ENCODE data around the gene ELMO2. TPM values are rescaled to one million over a fixed set of nuclear protein-coding genes. Genes with fewer than 3 reads are reported as not detected.

Gene ELMO2
- total RNA-seq, 2 donors from 2014 or later = 20.0 to 24.7 TPM

DNA sequence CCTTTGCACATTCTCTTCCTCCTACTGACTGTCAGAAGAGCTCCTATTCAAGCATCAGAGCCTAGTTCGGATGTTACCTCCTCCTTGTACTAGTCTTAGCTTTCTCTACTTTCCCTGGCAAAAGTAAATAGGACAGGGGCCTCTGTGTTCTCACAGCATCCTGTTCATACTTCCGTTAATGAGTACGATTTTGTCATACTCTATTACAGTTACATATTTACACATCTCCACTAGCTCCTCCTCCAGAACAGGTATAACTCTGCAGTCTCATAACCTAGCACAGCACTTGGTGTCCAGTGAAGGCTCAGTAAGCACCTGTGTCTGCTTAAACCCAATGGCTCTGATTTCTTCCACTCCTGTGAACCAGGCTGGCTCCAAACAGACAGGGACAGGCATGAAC is 7.0 kb downstream of the ELMO2 start:
- H3K4me3 ChIP-seq = no peak overlapping the region
- no peak for DNase-seq
- H3K4me1 ChIP-seq = peaks cover 25% of the 10 kb centered on the region

GRCh38 chr20:46398963-46399362 is 7.5 kb downstream of the ELMO2 start:
- H3K9me3 ChIP-seq = no peaks in the 10 kb centered on the region
- TF ChIP-seq, protein P1, sequence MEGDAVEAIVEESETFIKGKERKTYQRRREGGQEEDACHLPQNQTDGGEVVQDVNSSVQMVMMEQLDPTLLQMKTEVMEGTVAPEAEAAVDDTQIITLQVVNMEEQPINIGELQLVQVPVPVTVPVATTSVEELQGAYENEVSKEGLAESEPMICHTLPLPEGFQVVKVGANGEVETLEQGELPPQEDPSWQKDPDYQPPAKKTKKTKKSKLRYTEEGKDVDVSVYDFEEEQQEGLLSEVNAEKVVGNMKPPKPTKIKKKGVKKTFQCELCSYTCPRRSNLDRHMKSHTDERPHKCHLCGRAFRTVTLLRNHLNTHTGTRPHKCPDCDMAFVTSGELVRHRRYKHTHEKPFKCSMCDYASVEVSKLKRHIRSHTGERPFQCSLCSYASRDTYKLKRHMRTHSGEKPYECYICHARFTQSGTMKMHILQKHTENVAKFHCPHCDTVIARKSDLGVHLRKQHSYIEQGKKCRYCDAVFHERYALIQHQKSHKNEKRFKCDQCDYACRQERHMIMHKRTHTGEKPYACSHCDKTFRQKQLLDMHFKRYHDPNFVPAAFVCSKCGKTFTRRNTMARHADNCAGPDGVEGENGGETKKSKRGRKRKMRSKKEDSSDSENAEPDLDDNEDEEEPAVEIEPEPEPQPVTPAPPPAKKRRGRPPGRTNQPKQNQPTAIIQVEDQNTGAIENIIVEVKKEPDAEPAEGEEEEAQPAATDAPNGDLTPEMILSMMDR (IDR thresholded peaks at IDR 0.05) = no peak
- no peaks in the 10 kb centered on the region for H3K36me3 ChIP-seq
- no peak overlapping the region for H3K9ac ChIP-seq (ENCODE audit: low read depth in 2 of 2, low read length in 2 of 2)
- intact Hi-C loops (cut with DNase I) = no loop called here
- no peaks in the 10 kb centered on the region for H3K27me3 ChIP-seq
- peaks cover 25% of the 10 kb centered on the region for H3K4me1 ChIP-seq
- no peak overlapping the region for H3K4me3 ChIP-seq
- H3K27ac ChIP-seq = peak overlapping the region; percentile 61
- no peak for DNase-seq

More for the DNA sequence above, 7.0 kb downstream of the ELMO2 start:
- no peaks in the 10 kb centered on the region for H3K9me3 ChIP-seq
- no peaks in the 10 kb centered on the region for H3K27me3 ChIP-seq
- H3K27ac ChIP-seq = peak overlapping the region; percentile 61
- intact Hi-C loops (cut with DNase I) = no loop called here
- H3K9ac ChIP-seq (ENCODE audit: low read depth in 2 of 2, low read length in 2 of 2) = no peak overlapping the region
- TF ChIP-seq, protein P1 (IDR thresholded peaks at IDR 0.05) = no peak
- H3K36me3 ChIP-seq = no peaks in the 10 kb centered on the region

DNA sequence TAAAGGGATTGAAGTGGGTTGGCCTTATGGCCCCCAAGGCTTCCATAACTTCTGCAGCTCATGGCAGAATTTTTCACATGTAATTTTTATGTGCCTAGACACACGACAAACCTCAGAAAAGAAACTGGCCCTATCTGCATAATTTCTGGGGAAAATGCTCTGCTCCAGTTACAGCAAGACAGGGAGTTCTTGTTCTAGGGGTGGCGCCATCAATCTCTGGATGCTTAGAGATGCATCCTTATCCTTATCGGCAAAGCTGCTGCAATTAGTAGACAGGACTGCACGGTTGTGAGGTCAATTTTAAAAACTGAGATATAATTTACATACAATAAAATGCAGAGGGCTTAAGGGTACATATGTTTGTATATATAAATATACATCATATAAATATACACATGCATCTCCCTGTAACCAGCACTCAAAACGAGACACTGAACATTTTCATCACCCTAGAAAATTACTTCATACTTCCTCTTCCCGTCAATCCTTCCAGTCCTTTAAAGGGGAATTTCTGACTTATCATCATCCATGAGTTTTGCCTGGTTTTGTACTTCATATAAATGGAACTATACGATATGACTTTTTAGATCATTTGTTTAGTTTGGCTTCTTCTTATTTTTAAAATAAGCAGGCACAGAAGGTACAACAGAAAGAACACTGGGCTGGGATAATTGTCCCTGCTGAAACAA is 10.2 kb downstream of the ELMO2 start:
- Histone ChIP-seq H3K9me3 (no peaks in the 10 kb centered on the region), H3K27ac (no peak overlapping the region), H3K4me1 (peaks cover 16% of the 10 kb centered on the region), H3K9ac (ENCODE audit: low read depth in 2 of 2, low read length in 2 of 2) (no peak overlapping the region), H3K27me3 (no peaks in the 10 kb centered on the region), H3K4me3 (no peak overlapping the region), H3K36me3 (no peaks in the 10 kb centered on the region)
- intact Hi-C loops (cut with DNase I) = no loop called here
- TF ChIP-seq, protein P1 (IDR thresholded peaks at IDR 0.05) = no peak
- DNase-seq = no peak

GRCh38 chr20:46394872-46395760 is 11.3 kb downstream of the ELMO2 start:
- no peaks in the 10 kb centered on the region for H3K9me3 ChIP-seq
- no peak overlapping the region for H3K9ac ChIP-seq (ENCODE audit: low read depth in 2 of 2, low read length in 2 of 2)
- no peak overlapping the region for H3K27ac ChIP-seq
- DNase-seq = no peak
- intact Hi-C loops (cut with DNase I) = no loop called here
- TF ChIP-seq, protein P1 (IDR thresholded peaks at IDR 0.05) = no peak
- H3K4me1 ChIP-seq = peaks cover 10% of the 10 kb centered on the region
- H3K27me3 ChIP-seq = no peaks in the 10 kb centered on the region
- H3K36me3 ChIP-seq = no peaks in the 10 kb centered on the region
- H3K4me3 ChIP-seq = no peak overlapping the region

GRCh38 chr20:46393967-46394366 is 12.4 kb downstream of the ELMO2 start:
- no peak for DNase-seq
- H3K27ac ChIP-seq = no peak overlapping the region
- intact Hi-C loops (cut with DNase I) = no loop called here
- TF ChIP-seq, protein P1 (IDR thresholded peaks at IDR 0.05) = no peak
- no peaks in the 10 kb centered on the region for H3K9me3 ChIP-seq
- H3K4me1 ChIP-seq = no peaks in the 10 kb centered on the region
- no peak overlapping the region for H3K9ac ChIP-seq (ENCODE audit: low read depth in 2 of 2, low read length in 2 of 2)
- no peak overlapping the region for H3K4me3 ChIP-seq
- no peaks in the 10 kb centered on the region for H3K36me3 ChIP-seq
- H3K27me3 ChIP-seq = no peaks in the 10 kb centered on the region
